Urinary bladder (tissue), 4 donors: Measurements from ENCODE around the gene MYO5B. TPM values are rescaled to one million over a fixed set of nuclear protein-coding genes. Genes with fewer than 3 reads are reported as not detected.

ENCODE experiments used
- DNase-seq: peaks from one replicate; pipeline ENCODE4 v3.0.0-alpha.2; 2015; ENCODE audit errors: extremely low spot score
- H3K27ac ChIP-seq: one replicate; pipeline ENCODE4 v1.5.1; 2013; ENCODE audit warnings: low read depth, mild to moderate bottlenecking, moderate library complexity
- H3K36me3 ChIP-seq: one replicate; pipeline ENCODE4 v1.6.1; 2013; ENCODE audit warnings: mild to moderate bottlenecking, moderate library complexity; ENCODE audit not compliant: insufficient read depth
- H3K4me1 ChIP-seq: one replicate; pipeline ENCODE4 v1.6.1; 2013; ENCODE audit warnings: mild to moderate bottlenecking, moderate library complexity; ENCODE audit not compliant: insufficient read depth
- H3K4me3 ChIP-seq: one replicate; pipeline ENCODE4 v1.5.1; 2013; ENCODE audit warnings: low read depth, low read length
- WGBS: extraction: QIAGEN DNeasy Blood & Tissue Kit; methylation state at CpG from one replicate; pipeline ENCODE4 v1.1.7; 2013; 5-methylcytosine and 5-hydroxymethylcytosine counted together
- polyA plus RNA-seq: library from polyadenylated mRNA; stranded (reverse); fragments of 200-250 nt; gene quantifications from one replicate; pipeline ENCODE4 v1.2.3, GENCODE V29; 2013
- total RNA-seq: library from RNA; depleted of rRNA; stranded (reverse); fragments of >200 nt; gene quantifications from one replicate; pipeline ENCODE4 v1.2.3, GENCODE V29; 2014
- donor health status: healthy with polysubstance abuse.
- donor health status: healthy.

The MYO5B gene
- total and polyA plus RNA-seq, 2 donors, result 2.7 to 8.8 TPM

DNA sequence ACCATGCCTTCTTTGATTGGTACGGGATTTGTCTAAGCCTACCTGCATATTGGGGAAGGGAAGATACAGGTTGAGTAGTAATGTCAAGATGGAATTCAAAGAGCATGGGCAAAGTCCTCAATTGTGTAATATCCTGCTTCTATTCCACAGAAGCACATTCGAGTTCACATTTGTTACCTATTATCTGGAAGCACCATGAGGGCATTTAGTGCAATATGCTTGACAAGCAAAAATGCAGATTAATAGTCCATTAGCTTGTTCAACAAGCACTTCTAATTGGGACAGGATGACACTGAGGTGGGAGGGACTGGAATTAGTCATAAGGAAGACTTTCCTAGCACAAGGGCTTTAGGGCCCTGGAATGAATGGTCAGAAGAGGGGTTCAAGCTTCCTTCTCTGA, 40.5 kb downstream of the MYO5B start:
- Histone ChIP-seq H3K4me1 (peaks cover 2% of the 10 kb centered on the region), H3K36me3 (no peaks in the 10 kb centered on the region), H3K4me3 (no peak overlapping the region), H3K27ac (no peak overlapping the region)
- DNase-seq, result no peak
- WGBS, result 89% methylated on average over 2 of the region's 2 CpGs

GRCh38 chr18:50152900-50153299, 42.0 kb downstream of the MYO5B start:
- no peak for DNase-seq
- Histone ChIP-seq H3K27ac (no peak overlapping the region), H3K36me3 (no peaks in the 10 kb centered on the region), H3K4me3 (no peak overlapping the region), H3K4me1 (peaks cover 2% of the 10 kb centered on the region)
- WGBS, result 79% methylated on average over 2 of the region's 2 CpGs

DNA sequence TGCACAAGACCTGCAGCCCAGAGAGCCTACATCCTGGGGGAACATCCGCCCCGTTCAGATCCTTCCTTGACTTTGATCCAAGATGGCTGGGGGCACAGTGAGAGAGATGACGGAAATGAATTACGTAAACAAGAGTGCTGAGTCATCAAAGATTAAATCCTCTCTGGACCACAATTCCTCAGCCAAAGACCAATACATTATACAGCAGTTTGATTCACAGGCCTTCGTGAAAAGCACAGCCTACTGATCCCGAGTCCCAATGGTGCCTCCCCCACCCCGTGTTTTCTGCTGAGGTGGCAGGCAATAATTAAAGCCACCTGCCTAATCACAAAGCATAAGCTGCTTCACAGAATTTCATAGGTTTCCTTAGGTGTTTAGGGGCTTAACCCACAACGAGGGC, 43.0 kb downstream of the MYO5B start:
- H3K4me1 ChIP-seq, result peaks cover 2% of the 10 kb centered on the region
- H3K4me3 ChIP-seq, result no peak overlapping the region
- DNase-seq, result no peak
- 28% methylated on average over 8 of the region's 8 CpGs for WGBS
- no peaks in the 10 kb centered on the region for H3K36me3 ChIP-seq
- H3K27ac ChIP-seq, result no peak overlapping the region

- no peaks in the 10 kb centered on the region for H3K36me3 ChIP-seq
- no peak for DNase-seq
- H3K27ac ChIP-seq, result no peak overlapping the region
Measured at GRCh38 chr18:50144540-50144939, 50.4 kb downstream of the MYO5B start.

GRCh38 chr18:50143886-50144285, 51.1 kb downstream of the MYO5B start:
- H3K4me1 ChIP-seq, result no peaks in the 10 kb centered on the region
- DNase-seq, result no peak
- 88% methylated on average over 2 of the region's 2 CpGs for WGBS
- no peak overlapping the region for H3K27ac ChIP-seq
- H3K4me3 ChIP-seq, result no peak overlapping the region
- H3K36me3 ChIP-seq, result no peaks in the 10 kb centered on the region

More at GRCh38 chr18:50144540-50144939, 50.4 kb downstream of the MYO5B start:
- Histone ChIP-seq H3K4me1 (no peaks in the 10 kb centered on the region), H3K4me3 (no peak overlapping the region)

GRCh38 chr18:50143294-50143693, 51.7 kb downstream of the MYO5B start:
- no peak overlapping the region for H3K27ac ChIP-seq
- no peaks in the 10 kb centered on the region for H3K36me3 ChIP-seq
- DNase-seq, result no peak
- 60% methylated on average over 3 of the region's 3 CpGs for WGBS
- no peaks in the 10 kb centered on the region for H3K4me1 ChIP-seq
- no peak overlapping the region for H3K4me3 ChIP-seq

GRCh38 chr18:50142441-50143120, 52.4 kb downstream of the MYO5B start:
- Histone ChIP-seq H3K4me3 (no peak overlapping the region), H3K27ac (no peak overlapping the region), H3K36me3 (no peaks in the 10 kb centered on the region), H3K4me1 (no peaks in the 10 kb centered on the region)
- DNase-seq, result no peak
- 70% methylated on average over 6 of the region's 6 CpGs for WGBS

- H3K27ac ChIP-seq, result no peak overlapping the region
- no peak for DNase-seq
- H3K36me3 ChIP-seq, result no peaks in the 10 kb centered on the region
- H3K4me3 ChIP-seq, result no peak overlapping the region
- no peaks in the 10 kb centered on the region for H3K4me1 ChIP-seq
- WGBS, result 68% methylated on average over 4 of the region's 4 CpGs
Measured at GRCh38 chr18:50138181-50139064, 56.5 kb downstream of the MYO5B start.

DNA sequence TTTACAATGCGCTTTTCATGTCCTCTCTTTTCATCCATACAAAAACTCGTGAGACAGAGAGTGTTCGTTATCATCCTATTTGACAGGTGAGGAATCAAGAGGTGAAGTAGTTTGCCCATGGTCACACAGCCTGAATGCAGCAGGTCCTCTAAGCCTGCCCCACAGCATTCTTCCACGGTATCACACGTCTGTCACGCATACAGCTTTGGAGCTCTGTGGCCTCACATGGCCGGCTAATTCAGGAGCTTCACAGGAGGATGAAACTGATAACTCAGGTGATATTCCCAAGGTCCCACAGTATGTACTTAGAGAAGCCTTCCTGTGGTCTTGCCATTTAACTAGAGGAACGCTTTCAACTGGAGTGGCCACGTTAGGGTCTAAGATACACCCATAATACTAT, 59.0 kb downstream of the MYO5B start:
- 62% methylated on average over 9 of the region's 9 CpGs for WGBS
- no peak for DNase-seq
- H3K36me3 ChIP-seq, result no peaks in the 10 kb centered on the region
- no peak overlapping the region for H3K4me3 ChIP-seq
- H3K27ac ChIP-seq, result no peak overlapping the region
- H3K4me1 ChIP-seq, result no peaks in the 10 kb centered on the region

- Histone ChIP-seq H3K36me3 (no peaks in the 10 kb centered on the region), H3K4me3 (no peak overlapping the region), H3K27ac (no peak overlapping the region), H3K4me1 (no peaks in the 10 kb centered on the region)
- no peak for DNase-seq
- 87% methylated on average over 4 of the region's 4 CpGs for WGBS
Measured at GRCh38 chr18:50133526-50133925, 61.4 kb downstream of the MYO5B start.

GRCh38 chr18:50131591-50131990, 63.4 kb downstream of the MYO5B start:
- no peak overlapping the region for H3K4me3 ChIP-seq
- no peak for DNase-seq
- H3K27ac ChIP-seq, result no peak overlapping the region
- no peaks in the 10 kb centered on the region for H3K4me1 ChIP-seq
- no peaks in the 10 kb centered on the region for H3K36me3 ChIP-seq

DNA sequence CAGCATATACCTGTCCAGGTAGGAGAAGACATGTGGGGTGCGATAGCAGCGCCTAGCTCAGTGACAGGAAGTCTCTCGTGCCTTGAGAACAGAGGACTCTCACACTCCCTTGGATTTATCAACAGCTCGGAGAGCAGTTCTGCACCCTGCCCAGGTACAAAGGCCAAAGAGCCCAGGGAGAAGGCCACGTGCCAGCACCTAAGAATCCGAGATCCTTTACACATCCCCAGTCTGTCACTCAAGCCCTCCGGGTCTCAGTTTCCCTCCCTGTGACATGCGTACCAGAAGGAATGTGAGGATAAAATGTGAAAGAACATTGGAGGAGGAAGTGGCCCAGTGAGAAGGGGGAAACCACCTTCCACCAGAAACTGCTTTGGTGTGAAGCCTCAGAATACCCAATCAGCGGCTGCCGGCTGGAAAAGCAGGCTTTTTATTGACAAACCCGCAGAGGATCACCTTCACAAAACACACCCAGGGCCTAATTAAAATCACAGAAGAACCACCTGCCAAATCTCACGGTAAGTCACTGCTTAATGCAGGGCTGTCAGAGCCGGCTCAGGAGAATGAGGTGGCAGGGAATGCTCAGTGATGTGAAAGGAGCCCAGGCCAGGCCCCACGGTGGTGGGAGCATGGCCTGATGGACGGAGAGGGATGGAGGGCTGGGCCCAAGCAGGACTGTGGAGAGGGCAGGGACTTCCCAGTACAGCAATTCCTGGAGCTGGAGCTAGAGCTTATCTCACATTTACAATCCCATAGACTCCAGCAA, 66.3 kb downstream of the MYO5B start:
- WGBS, result 57% methylated on average over 15 of the region's 15 CpGs
- DNase-seq, result no peak
- no peaks in the 10 kb centered on the region for H3K4me1 ChIP-seq
- no peak overlapping the region for H3K4me3 ChIP-seq
- no peaks in the 10 kb centered on the region for H3K36me3 ChIP-seq
- H3K27ac ChIP-seq, result no peak overlapping the region

GRCh38 chr18:50127516-50128210, 67.3 kb downstream of the MYO5B start:
- no peak for DNase-seq
- H3K4me1 ChIP-seq, result no peaks in the 10 kb centered on the region
- H3K4me3 ChIP-seq, result no peak overlapping the region
- H3K27ac ChIP-seq, result no peak overlapping the region
- 94% methylated on average over 4 of the region's 4 CpGs for WGBS
- no peaks in the 10 kb centered on the region for H3K36me3 ChIP-seq
